LNCAP (cell line): Measurements from ENCODE around the gene CACHD1.

Experiments
- TF ChIP-seq, protein P1 (sequence below): fragments of 450-650 bp; IDR thresholded peaks from 2 replicates; pipeline ENCODE4 v1.5.1; 2017; ENCODE audit warnings: mild to moderate bottlenecking

Gene CACHD1

DNA sequence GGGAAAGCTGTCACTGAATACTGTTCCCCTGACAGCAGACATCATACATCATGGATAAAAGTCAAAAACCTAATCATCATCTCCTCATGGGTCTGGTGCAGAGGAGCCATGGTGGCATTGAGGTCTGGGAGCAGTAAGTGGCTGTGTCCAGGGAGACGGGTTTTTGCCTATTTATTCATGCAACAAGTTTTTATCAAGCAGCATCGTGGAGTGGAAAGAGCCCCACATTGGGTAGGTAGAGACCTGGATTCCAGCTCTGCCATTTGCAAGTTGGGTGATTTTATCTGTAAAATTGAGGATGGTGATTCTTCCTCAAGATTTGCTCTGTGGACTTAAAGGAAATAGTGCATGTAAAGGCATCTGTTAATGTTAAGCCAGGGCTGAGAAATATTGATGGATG lies 4.2 kb downstream of the CACHD1 start:
- TF ChIP-seq, protein P1, sequence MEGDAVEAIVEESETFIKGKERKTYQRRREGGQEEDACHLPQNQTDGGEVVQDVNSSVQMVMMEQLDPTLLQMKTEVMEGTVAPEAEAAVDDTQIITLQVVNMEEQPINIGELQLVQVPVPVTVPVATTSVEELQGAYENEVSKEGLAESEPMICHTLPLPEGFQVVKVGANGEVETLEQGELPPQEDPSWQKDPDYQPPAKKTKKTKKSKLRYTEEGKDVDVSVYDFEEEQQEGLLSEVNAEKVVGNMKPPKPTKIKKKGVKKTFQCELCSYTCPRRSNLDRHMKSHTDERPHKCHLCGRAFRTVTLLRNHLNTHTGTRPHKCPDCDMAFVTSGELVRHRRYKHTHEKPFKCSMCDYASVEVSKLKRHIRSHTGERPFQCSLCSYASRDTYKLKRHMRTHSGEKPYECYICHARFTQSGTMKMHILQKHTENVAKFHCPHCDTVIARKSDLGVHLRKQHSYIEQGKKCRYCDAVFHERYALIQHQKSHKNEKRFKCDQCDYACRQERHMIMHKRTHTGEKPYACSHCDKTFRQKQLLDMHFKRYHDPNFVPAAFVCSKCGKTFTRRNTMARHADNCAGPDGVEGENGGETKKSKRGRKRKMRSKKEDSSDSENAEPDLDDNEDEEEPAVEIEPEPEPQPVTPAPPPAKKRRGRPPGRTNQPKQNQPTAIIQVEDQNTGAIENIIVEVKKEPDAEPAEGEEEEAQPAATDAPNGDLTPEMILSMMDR: no peak

DNA sequence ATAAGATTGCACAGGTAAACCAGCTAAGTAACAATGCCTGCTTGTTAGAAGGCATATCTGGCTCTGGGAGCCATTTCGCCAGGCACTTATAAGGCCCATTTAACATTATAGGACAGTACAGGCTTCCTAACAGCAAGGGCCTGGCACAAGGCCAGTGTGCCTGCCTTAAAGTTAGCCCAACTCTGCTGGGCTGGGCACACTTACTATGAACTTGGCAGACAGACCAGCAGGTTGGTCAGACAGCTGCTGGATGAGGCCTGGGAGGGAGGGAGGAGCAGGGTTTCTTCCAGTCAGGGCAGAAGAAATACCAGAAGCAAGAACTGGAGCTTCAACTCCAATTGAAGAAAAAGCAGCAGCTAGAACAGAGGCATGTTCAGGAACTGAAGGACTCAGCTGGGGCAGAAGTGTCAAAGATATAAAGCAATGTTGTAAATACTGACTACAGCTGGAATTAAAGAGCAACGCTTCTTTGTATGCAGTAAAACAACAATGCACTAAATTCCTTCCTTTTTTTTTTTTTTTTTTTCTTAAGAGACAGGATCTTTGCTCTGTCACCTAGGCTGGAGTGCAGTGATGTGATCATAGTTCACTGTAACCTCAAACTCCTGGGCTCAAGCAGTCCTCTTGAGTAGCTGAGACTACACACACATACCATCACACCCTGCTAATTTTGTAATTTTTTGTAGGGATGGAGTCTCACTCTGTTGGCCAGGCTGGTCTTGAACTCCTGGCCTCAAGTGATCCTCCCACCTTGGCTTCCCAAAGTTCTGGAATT lies 4.9 kb downstream of the CACHD1 start:
- TF ChIP-seq, protein P1: no peak

DNA sequence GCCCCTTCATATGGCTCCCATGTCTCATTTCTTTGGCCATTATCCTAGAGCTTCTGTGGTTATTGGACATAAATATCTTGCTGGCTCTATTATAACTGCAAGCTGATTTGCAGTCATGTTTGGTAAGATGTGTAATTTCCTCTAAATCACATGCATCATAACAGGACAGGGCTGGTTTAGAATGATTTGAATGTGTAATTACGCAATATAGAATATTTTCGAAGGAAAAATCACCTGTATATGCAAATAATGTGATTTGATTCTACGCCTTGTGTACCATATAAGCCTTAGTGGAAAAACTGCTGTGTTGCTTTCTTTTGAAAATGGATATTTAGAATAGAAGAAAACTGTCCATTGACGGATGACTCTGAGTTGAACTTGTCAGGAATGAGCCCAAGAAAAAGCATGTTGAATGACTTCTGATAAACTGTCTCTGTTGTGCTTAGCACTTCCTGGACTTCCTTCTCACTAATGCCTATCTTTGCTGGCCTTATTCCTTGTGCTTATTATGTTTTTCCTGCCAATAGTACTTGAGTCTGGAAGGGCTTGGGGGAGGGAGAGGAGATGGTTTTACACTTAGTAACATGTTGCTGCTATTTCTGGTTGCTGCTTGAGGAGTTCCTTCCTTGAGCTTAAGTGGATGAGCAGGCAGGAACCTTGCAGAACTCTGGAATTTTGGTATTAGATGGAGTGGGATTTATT lies 6.5 kb downstream of the CACHD1 start:
- TF ChIP-seq, protein P1: no peak

DNA sequence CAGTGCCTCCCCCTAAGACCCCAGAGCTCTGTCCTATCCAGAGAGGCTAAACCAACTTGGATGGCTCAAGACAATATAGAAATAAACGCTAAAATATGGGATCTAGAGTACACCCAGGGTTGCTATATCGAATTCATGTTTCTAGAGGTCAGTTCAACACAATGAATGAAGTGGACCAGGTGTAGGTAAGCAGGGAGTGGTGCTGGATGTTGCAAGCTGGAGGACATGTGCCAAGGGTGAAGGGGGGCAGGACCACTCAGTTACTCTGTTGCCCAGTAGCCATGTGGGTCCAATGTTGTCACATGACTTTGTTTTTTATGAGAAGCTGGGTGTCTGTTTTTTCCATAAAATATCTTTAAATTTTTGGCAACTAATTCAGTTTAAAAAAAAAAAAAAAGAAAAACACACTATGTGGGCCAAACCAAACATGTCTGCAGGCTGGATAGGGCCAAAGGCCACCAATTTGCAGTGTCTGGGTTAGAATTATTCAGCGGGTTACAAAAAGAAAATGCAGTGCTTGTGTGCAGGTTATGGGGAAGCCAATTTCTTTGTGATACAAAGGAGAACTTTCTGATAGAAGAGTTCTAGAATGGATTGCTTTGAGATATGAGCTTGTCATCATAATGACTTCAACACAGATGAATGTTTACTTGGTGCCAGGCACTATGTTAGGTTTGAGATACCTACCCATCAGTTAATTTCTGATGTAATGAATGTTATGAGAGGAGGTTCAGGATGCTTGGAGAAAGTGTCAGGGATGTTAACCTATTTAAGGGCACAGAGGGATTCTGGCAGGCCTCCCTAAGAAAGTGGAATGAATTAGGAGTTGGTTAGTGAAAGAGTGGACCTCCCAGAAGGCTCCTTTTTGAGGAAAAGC lies 8.9 kb downstream of the CACHD1 start:
- TF ChIP-seq, protein P1: no peak

DNA sequence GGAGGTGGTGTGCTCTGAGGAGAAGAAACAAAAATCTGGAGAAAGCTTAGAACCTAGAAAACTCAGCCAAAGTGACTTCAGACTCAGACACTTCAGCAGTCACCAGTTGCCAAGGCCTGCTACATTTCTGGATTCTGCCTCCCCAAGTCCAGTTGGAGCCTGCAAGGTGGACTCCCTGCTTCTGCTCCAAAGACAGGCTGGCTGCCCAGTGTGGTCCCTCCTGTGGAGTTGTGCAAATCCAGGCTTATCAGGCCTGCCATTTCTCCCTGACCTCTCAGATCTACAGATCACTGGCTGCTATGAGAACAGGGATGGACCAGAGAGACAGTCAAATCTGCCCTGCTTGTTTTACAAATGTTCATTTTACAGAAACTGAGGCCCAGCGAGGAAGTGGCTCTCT lies 9.9 kb downstream of the CACHD1 start:
- TF ChIP-seq, protein P1: no peak

DNA sequence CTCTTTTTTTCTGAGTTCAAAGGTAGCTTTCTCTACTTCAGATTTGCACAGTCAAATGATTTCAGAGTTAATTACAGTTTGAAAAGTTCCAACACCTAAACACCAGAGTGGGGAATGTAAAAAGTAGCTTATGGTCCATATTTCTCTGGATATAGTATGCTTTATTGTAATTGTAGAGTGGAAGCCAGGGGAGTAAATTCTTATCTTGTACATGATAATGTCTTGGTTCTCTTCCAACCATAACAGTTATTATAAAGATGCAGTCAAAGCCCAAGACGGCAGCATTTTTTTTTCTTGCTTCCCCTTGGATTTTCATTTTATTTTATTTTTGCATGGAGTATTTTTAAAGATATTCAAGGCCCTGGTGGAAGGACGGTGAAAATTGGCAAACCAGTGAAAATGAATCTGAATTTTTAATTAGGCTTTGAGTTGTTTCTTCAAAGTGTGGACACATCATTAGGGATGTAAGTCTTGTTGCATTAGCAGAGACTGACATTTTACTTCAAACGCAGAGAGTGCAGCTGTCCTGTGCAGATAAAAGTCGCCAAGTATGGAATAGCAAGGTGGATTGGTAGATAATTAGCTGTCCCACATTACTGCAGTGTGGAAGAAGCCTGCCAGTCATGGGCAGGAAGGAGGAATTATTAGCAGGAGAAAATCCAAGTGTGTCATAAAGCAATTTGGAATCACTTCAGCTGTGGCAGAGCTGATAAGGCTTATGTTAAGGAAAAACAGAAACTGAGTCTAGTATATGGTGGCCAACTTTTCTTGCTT lies 11.3 kb downstream of the CACHD1 start:
- TF ChIP-seq, protein P1: no peak

DNA sequence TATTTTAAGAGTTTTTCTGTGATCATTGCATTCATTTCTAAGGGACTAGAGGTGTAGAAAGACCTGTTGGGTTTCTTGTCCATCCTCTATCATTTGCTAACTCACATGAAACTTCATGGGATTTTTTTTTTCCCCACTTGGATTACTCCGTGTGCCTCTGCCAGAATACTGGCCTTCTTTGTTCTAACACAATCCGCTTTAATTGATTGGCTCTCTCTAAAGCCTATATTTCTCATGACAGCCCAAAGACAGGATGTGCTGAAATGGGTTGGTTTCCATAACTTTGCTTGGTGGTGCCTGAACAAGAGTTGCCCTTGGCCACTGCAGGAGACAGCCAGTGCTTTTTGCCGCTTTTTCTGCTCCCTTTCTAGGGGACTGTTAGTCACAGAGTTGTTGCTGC lies 12.2 kb downstream of the CACHD1 start:
- TF ChIP-seq, protein P1: no peak
